HepG2 (cell line): ENCODE data around the gene KCTD5. TPM values are rescaled to one million over a fixed set of nuclear protein-coding genes. Genes with fewer than 3 reads are reported as not detected.

Source experiments
- HDAC1 ChIP-seq: sonication (generic); formaldehyde crosslinking; IDR thresholded peaks from 2 replicates; pipeline ENCODE4 v1.5.1; 2020; ENCODE audit warnings: mild to moderate bottlenecking, missing genetic modification reagents
- MED8 ChIP-seq: sonication (generic); formaldehyde crosslinking; IDR thresholded peaks from 2 replicates; pipeline ENCODE4 v1.8.1; 2023; ENCODE audit warnings: mild to moderate bottlenecking, missing genetic modification reagents; ENCODE audit not compliant: insufficient replicate concordance
- NCOA1 ChIP-seq: sonication (generic); formaldehyde crosslinking; IDR thresholded peaks from 2 replicates; pipeline ENCODE4 v1.9.0; 2021; ENCODE audit warnings: missing genetic modification reagents
- NPAS2 ChIP-seq: sonication (generic); formaldehyde crosslinking; IDR thresholded peaks from 2 replicates; pipeline ENCODE4 v1.8.0; 2022; ENCODE audit warnings: mild to moderate bottlenecking, missing genetic modification reagents, borderline replicate concordance
- SATB2 ChIP-seq: sonication (generic); formaldehyde crosslinking; IDR thresholded peaks from 2 replicates; pipeline ENCODE4 v1.5.0; 2020; ENCODE audit warnings: missing genetic modification reagents
- SETDB1 ChIP-seq: sonication (generic); formaldehyde crosslinking; IDR thresholded peaks from 2 replicates; pipeline ENCODE4 v1.5.1; 2020; ENCODE audit warnings: missing genetic modification reagents, mild to moderate bottlenecking, borderline replicate concordance
- SP140L ChIP-seq: sonication (generic); formaldehyde crosslinking; IDR thresholded peaks from 2 replicates; pipeline ENCODE4 v1.4.0; 2020; ENCODE audit warnings: missing genetic modification reagents, borderline replicate concordance
- ZNF136 ChIP-seq: sonication (generic); formaldehyde crosslinking; IDR thresholded peaks from 2 replicates; pipeline ENCODE4 v1.8.1; 2022; ENCODE audit warnings: low read depth, mild to moderate bottlenecking, moderate library complexity, missing genetic modification reagents
- ZNF7 ChIP-seq: IDR thresholded peaks from 2 replicates; pipeline ENCODE4 v1.6.1; 2016; ENCODE audit warnings: missing biosample characterization, missing genetic modification reagents
- ZNF724P ChIP-seq: sonication (generic); formaldehyde crosslinking; IDR thresholded peaks from 2 replicates; pipeline ENCODE4 v1.8.0; 2022; ENCODE audit warnings: missing genetic modification reagents, borderline replicate concordance
- ZNF83 ChIP-seq: sonication (generic); formaldehyde crosslinking; IDR thresholded peaks from 2 replicates; pipeline ENCODE4 v1.4.0; 2020; ENCODE audit warnings: missing genetic modification reagents, mild to moderate bottlenecking, borderline replicate concordance
- polyA plus RNA-seq, 8 experiments: library from polyadenylated mRNA; depleted of rRNA in 3 of 8; stranded (reverse) in 7 of 8; unstranded in 1 of 8; fragments of >200 nt; fragmentation: Illumina TruSeq in 4 of 8; extraction: Trizol in 4 of 8; gene quantifications; 2 replicates each; pipeline versions ENCODE4 v1.2.1 to v1.2.3, GENCODE V29; 2011 to 2016; ENCODE audit warnings: low read depth in 4 of 8, missing spikeins in 1 of 8, mixed read lengths in 1 of 8; ENCODE audit not compliant: insufficient read depth in 1 of 8
- total RNA-seq, 5 experiments: library from RNA; depleted of rRNA; stranded (reverse); fragments of >200 nt; fragmentation: Illumina TruSeq; extraction: Trizol; gene quantifications; 2 replicates each; pipeline ENCODE4 v1.2.3, GENCODE V29; 2016; ENCODE audit warnings: low read depth in 1 of 5
- TF ChIP-seq, protein P1 (sequence below): sonication (generic); formaldehyde crosslinking; IDR thresholded peaks from 2 replicates; pipeline ENCODE4 v1.4.0; 2020; ENCODE audit warnings: missing genetic modification reagents, borderline replicate concordance
- TF ChIP-seq, protein P2 (sequence below): sonication (generic); formaldehyde crosslinking; IDR thresholded peaks from 2 replicates; pipeline ENCODE4 v1.5.0; 2020; ENCODE audit warnings: missing genetic modification reagents
- TF ChIP-seq, protein P3 (sequence below): IDR thresholded peaks from 2 replicates; pipeline ENCODE4 v1.6.1; 2016; ENCODE audit warnings: low read depth, missing genetic modification reagents, missing compliant biosample characterization
- TF ChIP-seq, protein P4 (sequence below): sonication (generic); formaldehyde crosslinking; IDR thresholded peaks from 2 replicates; pipeline ENCODE4 v1.4.0; 2020; ENCODE audit warnings: missing genetic modification reagents, borderline replicate concordance
- TF ChIP-seq, protein P5 (sequence below): sonication (generic); formaldehyde crosslinking; IDR thresholded peaks from 2 replicates; pipeline ENCODE4 v1.4.0; 2020; ENCODE audit warnings: mild to moderate bottlenecking, missing genetic modification reagents

Gene KCTD5
- total and polyA plus RNA-seq, 2 of the 13 experiments (the other 11 are each of a cell fraction or from before 2014, with no cell fraction given): 25.4 to 29.8 TPM

DNA sequence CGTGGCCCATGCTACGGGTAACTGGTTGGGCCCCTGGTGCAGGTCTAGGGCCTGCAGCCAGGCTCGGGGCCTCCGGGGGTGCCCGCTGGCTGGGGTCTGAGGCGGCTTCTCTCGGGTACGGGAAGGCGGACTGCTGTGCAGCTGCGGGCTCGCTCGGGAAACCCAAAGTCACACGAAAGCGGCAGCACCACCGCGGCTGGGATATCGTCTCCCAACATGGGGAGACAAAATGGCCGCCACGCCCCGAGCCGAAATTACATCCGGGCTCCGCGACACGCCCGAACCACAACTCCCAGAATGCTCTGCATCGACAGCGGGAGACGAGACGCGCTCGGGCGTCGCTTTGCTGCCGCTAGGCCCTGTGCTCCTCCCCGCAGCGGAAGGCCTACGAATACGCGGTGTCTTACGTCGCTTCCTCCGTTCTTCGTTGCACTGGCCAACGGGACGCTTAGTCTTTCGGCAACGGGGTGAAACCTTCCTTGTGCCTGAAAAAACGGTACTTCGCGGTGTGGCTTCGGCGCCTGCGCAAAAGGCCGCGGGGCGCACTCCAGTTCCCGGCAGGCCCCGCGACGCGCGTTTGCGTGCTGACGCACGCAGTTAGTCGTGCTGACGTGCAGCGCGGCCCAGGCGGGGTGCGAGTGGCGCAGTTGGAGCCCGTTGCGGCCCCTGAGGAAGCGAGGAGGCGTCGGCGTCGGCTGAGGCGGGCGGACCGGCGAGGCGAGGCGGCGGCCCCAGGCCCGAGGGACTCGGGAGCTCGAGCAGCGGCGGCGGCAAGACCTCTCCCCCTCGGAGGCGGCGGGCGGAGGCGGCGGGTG is 69.9 kb downstream of the KCTD5 start, which contains the start of gene SRRM2 (continued):
- TF ChIP-seq SETDB1 (CRISPR knock-in tag) (no peak), NPAS2 (CRISPR knock-in tag) (no peak), ZNF724P (peak; percentile 86; the same call in 1 of the 2 replicates), SP140L (CRISPR knock-in tag) (no peak; the same call in 1 of the 2 replicates), MED8 (CRISPR knock-in tag) (no peak), ZNF83 (CRISPR knock-in tag) (no peak), SATB2 (CRISPR knock-in tag) (no peak; the same call in none of the 2 replicates), ZNF136 (CRISPR knock-in tag) (no peak; the same call in 1 of the 2 replicates), HDAC1 (CRISPR knock-in tag) (peak; percentile 82; the same call in 1 of the 2 replicates), ZNF7 (CRISPR knock-in tag) (no peak), NCOA1 (CRISPR knock-in tag) (peak; percentile 85; the same call in 1 of the 2 replicates)
- TF ChIP-seq, protein P1, sequence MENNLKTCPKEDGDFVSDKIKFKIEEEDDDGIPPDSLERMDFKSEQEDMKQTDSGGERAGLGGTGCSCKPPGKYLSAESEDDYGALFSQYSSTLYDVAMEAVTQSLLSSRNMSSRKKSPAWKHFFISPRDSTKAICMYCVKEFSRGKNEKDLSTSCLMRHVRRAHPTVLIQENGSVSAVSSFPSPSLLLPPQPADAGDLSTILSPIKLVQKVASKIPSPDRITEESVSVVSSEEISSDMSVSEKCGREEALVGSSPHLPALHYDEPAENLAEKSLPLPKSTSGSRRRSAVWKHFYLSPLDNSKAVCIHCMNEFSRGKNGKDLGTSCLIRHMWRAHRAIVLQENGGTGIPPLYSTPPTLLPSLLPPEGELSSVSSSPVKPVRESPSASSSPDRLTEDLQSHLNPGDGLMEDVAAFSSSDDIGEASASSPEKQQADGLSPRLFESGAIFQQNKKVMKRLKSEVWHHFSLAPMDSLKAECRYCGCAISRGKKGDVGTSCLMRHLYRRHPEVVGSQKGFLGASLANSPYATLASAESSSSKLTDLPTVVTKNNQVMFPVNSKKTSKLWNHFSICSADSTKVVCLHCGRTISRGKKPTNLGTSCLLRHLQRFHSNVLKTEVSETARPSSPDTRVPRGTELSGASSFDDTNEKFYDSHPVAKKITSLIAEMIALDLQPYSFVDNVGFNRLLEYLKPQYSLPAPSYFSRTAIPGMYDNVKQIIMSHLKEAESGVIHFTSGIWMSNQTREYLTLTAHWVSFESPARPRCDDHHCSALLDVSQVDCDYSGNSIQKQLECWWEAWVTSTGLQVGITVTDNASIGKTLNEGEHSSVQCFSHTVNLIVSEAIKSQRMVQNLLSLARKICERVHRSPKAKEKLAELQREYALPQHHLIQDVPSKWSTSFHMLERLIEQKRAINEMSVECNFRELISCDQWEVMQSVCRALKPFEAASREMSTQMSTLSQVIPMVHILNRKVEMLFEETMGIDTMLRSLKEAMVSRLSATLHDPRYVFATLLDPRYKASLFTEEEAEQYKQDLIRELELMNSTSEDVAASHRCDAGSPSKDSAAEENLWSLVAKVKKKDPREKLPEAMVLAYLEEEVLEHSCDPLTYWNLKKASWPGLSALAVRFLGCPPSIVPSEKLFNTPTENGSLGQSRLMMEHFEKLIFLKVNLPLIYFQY (CRISPR knock-in tag): no peak
- TF ChIP-seq, protein P2, sequence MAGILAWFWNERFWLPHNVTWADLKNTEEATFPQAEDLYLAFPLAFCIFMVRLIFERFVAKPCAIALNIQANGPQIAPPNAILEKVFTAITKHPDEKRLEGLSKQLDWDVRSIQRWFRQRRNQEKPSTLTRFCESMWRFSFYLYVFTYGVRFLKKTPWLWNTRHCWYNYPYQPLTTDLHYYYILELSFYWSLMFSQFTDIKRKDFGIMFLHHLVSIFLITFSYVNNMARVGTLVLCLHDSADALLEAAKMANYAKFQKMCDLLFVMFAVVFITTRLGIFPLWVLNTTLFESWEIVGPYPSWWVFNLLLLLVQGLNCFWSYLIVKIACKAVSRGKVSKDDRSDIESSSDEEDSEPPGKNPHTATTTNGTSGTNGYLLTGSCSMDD: no peak
- TF ChIP-seq, protein P3, sequence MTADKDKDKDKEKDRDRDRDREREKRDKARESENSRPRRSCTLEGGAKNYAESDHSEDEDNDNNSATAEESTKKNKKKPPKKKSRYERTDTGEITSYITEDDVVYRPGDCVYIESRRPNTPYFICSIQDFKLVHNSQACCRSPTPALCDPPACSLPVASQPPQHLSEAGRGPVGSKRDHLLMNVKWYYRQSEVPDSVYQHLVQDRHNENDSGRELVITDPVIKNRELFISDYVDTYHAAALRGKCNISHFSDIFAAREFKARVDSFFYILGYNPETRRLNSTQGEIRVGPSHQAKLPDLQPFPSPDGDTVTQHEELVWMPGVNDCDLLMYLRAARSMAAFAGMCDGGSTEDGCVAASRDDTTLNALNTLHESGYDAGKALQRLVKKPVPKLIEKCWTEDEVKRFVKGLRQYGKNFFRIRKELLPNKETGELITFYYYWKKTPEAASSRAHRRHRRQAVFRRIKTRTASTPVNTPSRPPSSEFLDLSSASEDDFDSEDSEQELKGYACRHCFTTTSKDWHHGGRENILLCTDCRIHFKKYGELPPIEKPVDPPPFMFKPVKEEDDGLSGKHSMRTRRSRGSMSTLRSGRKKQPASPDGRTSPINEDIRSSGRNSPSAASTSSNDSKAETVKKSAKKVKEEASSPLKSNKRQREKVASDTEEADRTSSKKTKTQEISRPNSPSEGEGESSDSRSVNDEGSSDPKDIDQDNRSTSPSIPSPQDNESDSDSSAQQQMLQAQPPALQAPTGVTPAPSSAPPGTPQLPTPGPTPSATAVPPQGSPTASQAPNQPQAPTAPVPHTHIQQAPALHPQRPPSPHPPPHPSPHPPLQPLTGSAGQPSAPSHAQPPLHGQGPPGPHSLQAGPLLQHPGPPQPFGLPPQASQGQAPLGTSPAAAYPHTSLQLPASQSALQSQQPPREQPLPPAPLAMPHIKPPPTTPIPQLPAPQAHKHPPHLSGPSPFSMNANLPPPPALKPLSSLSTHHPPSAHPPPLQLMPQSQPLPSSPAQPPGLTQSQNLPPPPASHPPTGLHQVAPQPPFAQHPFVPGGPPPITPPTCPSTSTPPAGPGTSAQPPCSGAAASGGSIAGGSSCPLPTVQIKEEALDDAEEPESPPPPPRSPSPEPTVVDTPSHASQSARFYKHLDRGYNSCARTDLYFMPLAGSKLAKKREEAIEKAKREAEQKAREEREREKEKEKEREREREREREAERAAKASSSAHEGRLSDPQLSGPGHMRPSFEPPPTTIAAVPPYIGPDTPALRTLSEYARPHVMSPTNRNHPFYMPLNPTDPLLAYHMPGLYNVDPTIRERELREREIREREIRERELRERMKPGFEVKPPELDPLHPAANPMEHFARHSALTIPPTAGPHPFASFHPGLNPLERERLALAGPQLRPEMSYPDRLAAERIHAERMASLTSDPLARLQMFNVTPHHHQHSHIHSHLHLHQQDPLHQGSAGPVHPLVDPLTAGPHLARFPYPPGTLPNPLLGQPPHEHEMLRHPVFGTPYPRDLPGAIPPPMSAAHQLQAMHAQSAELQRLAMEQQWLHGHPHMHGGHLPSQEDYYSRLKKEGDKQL (CRISPR knock-in tag): no peak
- TF ChIP-seq, protein P4, sequence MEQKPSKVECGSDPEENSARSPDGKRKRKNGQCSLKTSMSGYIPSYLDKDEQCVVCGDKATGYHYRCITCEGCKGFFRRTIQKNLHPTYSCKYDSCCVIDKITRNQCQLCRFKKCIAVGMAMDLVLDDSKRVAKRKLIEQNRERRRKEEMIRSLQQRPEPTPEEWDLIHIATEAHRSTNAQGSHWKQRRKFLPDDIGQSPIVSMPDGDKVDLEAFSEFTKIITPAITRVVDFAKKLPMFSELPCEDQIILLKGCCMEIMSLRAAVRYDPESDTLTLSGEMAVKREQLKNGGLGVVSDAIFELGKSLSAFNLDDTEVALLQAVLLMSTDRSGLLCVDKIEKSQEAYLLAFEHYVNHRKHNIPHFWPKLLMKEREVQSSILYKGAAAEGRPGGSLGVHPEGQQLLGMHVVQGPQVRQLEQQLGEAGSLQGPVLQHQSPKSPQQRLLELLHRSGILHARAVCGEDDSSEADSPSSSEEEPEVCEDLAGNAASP: no peak
- TF ChIP-seq, protein P5, sequence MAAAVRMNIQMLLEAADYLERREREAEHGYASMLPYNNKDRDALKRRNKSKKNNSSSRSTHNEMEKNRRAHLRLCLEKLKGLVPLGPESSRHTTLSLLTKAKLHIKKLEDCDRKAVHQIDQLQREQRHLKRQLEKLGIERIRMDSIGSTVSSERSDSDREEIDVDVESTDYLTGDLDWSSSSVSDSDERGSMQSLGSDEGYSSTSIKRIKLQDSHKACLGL (CRISPR knock-in tag): peak; percentile 79
